Stimulated activated CD4-positive, alpha-beta T cell treated with anti-CD3 and anti-CD28 coated beads, Interleukin-1b, Interleukin-23, amount 100 ng/mL, for 24 hours (primary cell): ENCODE results near the gene C19orf47.

Experiments
- DNase-seq, 4 experiments: peaks; one replicate each; pipeline ENCODE4 v3.0.0-alpha.2; 2020; ENCODE audit warnings: low read depth in 4 of 4, low spot score in 1 of 4

C19orf47 gene

DNA sequence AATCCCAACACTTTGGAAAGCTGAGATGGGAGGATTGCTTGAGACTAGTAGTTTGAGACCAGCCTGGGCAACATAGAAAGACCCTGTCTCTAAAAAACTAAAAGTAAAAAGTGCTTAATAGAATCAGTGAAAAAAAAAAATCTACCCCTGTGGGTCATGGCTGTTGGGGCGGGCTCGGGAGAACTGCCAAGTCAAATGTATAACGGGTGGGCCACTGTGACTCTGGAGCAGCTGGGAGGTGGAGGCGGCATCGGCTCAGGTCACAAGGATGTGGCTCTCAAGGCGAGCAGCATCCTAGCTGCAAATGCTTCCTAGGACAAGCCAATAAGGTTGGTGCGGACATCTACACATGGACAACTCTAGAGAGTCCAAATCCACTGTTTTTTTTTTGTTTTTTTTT, 30.9 kb downstream of the C19orf47 start:
- DNase-seq = no peak

DNA sequence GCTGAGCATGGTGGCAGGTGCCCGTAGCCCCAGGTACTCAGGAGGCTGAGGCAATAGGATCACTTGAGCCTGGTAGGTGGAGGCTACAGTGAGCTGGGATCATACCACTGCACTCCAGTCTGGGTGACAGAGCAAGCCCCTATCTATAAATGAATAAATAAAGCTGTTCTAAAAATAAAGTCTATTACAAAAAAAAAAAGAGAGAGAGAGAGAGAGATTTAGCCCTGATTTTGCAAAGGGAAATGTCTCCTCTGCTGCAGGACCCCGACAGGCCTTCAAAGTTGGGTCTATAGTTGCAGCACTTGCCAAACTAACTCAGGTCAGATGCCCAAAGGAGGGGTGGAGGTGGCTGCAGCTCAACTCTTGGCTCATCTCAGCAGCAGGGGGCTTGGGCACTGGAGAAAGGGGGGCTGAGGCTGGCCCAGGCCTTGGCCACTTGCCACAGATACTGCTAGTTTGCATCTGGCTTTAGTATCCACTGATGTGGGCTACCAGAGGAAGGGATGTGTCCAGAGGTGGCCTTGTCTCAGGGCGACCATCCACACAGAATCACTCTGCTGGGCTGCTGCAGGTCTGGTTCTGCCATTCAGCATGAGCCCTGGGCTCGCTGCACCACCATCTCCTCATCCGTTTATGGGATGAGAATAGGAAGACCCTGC, 32.3 kb downstream of the C19orf47 start:
- no peak for DNase-seq

DNA sequence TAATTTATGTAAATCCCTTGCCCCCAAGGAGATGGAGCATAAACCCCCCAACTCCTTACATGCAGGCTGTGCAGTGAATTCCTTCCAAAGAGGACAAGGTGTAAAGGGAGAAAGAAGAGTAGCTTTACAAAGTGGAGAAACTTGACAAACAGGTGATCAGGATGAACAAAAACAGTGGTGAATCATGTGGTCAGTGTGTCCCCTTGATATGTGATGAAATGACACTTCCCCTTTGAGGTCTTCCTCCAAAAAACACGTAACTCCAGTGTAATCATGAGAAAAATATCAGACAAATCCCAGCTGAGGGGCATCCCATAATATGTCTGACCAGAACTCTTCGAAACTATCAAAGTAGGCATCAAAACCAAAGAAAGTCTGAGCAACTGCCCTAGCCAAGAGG, 33.5 kb downstream of the C19orf47 start:
- DNase-seq = no peak

DNA sequence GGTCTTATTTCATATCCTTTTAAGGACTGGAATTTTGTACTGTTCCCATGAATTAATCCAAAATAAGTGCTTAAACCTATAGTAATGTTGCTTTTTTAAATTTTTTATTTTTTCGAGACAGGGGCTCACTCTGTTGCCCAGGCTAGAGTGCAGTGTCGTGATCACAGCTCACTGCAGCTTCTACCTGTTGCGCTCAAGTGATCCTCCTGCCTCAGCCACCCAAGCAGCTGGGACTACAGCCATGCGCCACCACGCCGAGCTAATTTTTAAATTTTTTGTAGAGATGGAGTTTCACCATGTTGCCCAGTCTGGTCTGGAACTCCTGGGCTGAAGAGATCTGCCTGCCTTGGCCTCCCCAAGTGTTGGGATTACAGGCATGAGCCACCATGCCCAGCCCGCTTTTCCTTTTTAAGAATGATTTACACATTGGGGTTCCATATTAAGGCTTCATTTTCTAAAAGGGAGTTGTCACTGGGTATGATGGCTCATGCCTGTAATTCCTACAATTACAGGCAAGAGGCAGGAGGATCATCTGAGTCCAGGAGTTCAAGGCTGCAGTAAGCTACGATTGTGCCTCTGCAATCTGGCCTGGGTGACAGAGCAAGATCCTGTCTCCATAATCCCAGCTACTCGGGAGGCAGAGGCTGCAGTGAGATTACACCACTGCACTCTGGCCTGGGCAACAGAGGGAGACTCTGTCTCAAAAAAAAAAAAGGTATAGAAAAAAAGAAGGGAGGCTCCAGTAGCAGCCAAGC, 34.8 kb downstream of the C19orf47 start:
- DNase-seq = no peak

- no peak for DNase-seq
These were observed 35.7 kb downstream of the C19orf47 start for GRCh38 chr19:40312533-40312932.

DNA sequence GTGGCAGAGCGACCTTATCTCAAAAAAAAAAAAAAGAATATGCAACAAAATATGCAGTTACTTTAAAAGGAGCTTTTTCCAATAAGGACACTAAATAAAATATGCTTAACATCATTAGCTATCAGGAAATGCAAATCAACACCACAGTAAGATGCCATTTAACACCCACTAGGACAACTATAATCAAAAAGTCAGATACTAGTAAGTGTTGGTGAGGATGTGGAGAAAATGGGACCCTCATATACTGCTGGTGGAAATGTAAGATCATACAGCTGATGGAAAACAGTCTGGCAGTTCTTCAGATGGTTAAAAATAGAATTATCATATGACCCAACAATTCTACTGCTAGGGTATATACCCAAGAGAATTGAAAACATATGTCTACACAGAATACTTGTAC, 38.5 kb downstream of the C19orf47 start:
- no peak for DNase-seq

- peak; percentile 47 to 60 (median 56) for DNase-seq
These were observed 42.8 kb downstream of the C19orf47 start for GRCh38 chr19:40305403-40305802.

GRCh38 chr19:40304306-40304705, 43.9 kb downstream of the C19orf47 start:
- no peak for DNase-seq

DNA sequence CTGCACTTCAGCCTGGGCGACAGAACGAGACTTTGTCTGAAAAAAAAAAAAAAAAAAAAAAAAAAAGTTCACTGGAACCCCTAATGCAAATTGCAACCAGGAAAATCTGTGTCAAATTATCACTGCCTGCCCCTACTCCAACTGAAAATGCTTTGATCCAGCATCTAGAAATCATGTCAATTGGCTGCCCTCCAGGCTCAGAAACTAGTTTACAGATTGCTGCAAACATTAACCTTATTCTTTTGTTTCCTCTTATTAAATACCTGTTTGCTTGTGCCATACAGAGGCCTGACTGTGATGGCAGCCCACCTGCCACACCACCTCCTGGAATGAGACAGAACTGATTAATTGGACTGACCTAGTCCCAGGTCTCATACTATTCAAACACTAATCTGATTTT, 44.4 kb downstream of the C19orf47 start:
- DNase-seq = no peak

GRCh38 chr19:40302224-40303011, 45.8 kb downstream of the C19orf47 start:
- DNase-seq = no peak

- no peak for DNase-seq
These were observed 47.5 kb downstream of the C19orf47 start for GRCh38 chr19:40300668-40301067.

GRCh38 chr19:40298026-40298425, 50.2 kb downstream of the C19orf47 start:
- DNase-seq = no peak

DNA sequence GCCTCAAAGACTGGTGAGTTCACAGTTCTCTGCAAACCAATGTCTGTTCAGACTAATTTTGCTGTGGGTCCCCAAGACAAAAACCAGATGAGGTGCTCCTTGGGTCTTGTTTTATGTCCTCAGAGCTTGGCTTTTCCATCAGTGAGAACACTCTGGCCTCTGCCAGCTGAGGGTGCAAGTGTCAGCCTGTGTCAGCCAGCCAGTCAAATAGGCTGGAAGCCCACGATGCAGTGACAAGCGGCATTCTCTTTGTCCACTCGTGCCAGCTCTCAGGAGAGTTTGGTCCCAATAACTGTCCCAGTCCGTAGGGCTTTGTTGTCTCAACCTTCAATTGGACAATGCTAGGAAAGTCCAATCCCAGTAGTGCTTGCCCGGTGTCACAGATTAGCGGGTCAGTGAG, 53.6 kb downstream of the C19orf47 start:
- no peak for DNase-seq

- DNase-seq = no peak
These were observed 61.2 kb downstream of the C19orf47 start for GRCh38 chr19:40286971-40287421.

DNA sequence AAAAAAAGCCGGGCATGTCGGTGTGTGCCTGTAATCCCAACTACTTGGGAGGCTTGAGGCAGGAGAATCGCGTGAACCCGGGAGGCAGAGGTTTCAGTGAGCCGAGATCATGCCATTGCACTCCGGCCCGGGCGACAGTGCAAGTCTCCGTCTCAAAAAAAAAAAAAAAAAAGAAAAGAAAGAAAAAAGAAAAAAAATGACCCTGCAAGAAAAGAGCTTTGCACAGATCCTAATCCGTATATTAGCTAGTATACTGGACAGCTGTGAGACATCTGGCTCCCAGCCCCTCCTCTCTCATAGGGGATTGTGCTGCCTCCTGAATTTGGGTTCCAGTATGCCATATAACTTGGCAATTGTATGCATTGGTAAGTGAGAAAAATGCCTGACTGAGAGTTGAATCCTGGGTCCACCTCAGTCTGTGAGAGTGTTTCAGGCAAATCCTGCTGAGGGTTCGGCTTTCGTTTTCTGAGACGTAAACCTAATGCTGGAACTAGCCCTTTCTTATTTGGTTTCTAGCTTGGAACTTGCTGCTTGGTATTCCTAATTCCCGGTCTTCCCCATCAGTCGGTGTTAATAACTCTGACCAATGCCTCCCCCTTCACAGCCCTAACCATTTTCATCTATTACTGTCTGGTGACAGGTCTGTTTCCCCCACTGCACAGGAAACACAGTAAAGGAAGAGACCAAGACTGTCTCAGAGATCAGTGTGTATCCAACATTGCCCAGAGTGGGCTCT, 61.8 kb downstream of the C19orf47 start:
- no peak for DNase-seq

DNA sequence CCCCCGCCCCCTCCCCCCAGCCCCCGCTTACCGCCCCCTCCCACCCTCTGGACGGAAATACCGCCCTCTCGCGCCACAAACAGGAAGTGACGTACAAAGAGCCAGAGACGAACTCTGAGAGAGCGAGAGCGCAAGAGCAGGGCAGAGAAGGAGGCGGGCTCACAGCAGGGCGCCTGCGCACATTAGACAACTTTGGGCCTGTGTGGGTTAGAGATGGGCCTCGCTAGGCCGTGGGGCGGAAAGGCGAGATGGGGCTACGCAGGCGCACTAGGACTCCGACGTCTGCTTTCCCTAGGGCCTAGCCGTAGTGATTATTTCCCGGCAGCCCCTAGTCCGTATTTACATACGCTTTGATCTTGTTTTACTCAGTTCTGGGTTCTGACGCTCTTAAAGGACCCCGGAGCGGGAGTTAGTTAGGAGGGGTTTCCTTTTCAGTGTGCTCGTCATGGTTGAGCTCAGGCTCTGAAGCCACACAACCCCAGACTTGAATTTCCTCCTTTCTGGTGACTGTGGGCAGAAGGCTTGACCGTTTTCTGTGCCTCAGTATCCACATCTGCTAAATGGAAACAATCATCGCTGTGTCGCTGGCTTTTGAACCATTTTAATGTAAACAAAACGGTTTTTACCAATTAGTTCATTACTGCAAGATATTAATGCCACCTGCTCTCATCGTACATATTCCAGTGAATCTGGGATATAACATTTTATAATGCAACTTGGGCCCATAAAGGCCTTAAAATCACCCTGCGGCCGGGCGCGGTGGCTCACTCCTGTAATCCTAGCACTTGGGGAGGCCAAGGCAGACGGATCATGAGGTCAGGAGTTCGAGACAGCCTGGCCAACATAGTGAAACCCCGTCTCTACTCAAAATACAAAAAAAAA, 62.6 kb downstream of the C19orf47 start:
- DNase-seq = peak; percentile 89 to 95 (median 92)

DNA sequence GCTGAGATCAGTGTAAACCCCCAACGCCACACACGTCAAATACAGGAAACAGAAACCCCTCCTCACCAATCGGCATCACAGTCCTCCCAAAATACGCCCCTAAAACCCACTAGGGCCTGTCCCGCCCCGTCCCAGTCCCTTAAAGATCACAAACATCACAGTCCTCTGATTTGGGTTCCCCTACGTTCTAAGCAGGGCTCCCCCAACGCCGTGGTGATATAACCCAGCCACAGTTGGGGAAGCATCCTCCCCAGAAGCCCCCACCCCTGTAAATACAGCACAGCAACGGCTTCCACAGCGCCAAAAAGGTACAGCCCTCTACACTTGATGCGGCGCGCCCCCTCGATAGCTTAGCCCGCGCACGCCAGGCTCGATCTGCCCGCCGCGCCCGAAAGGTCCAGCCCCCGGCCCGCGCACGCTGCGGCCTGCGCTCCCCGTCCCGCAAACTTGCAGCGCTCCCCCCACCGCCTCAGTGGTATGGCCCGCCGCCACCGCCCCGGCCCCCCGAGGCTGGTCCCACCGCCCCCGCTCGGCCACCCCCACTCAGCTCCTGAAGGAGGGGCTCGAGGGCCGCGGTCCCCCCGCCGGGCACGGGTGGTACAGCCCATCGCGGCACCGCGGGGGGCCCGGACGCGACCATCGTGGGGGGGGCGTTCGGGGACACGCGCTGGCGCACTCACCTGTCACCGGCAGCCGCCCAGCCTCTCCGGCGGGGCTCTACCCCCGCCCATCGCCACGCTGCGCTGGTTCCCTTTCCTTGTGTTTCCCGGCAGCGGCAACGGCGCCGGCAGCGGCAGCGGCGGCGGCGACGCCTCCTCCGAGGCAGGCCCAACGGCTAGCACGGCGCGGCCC, 63.5 kb downstream of the C19orf47 start, which contains the start of gene AKT2:
Gene AKT2, minus strand, starts transcription at position 845 of the 852 bp plus-strand sequence. CDS start 20,078 bp downstream, outside the sequence.
- peak in 3 of 4 experiments; percentile 43 to 54 (median 49) for DNase-seq

DNA sequence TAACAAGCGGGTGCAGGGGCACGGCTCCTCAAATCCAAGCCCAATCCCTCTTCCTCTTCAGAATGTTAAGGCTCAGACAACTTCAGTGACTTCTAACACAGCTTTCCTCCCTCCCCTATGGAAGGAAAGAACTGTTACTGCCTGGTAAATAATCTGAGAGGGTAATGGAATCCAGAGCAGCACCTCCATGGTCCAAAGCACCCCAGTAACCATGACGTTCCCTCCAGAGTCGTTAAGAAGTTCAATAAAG, 64.0 kb downstream of the C19orf47 start:
- no peak for DNase-seq
